HCT116 (cell line): ENCODE measurements around the gene SPRR4. TPM values are rescaled to one million over a fixed set of nuclear protein-coding genes. Genes with fewer than 3 reads are reported as not detected.

ENCODE experiments used
- ATAC-seq: fragments of 200-7000 bp; cut with Tn5 transposase; 2 replicates; pipeline ENCODE4 v1.9.1; 2020; ENCODE audit warnings: mild to moderate bottlenecking, moderate library complexity
- BruUV-seq: library from RNA; stranded (reverse); fragments of 400-500 nt; replicated peaks from 2 replicates; lab custom pipeline; 2021; lab: Mats Ljungman, UMichigan
- CTCF ChIA-PET: fragments of 300-600 bp; sonication (Branson Sonifier 250); formaldehyde crosslinking; loops from one replicate; lab custom pipeline; 2021; ENCODE audit warnings: antibody characterized with exemption; lab: Charles Lee
- POLR2A ChIA-PET: fragments of 300-600, 350-600 bp; sonication (Branson Sonifier 250); formaldehyde crosslinking; loops from one replicate; lab custom pipeline; 2021; ENCODE audit warnings: antibody characterized with exemption; lab: Charles Lee
- RAD21 ChIA-PET, 2 experiments: fragments of 300-600 bp; sonication (Branson Sonifier 250); formaldehyde crosslinking; loops; one replicate each; lab custom pipeline; 2023; ENCODE audit warnings: low total read pairs in 2 of 2; ENCODE audit not compliant: uncharacterized antibody in 2 of 2, unreplicated experiment in 2 of 2, low non-redundant PET in 1 of 2; lab: Charles Lee
- DNase-seq: peaks from one replicate; pipeline ENCODE4 v3.0.0-alpha.2; 2010; ENCODE audit warnings: low read depth, low spot score
- H2AFZ ChIP-seq: fragments of 200-600 bp; shearing (Covaris generic), sonication (generic); 2 replicates; pipeline ENCODE4 v1.6.1; 2017; ENCODE audit warnings: low read depth, mixed run types, mixed read lengths, antibody characterized with exemption, low read length; ENCODE audit not compliant: poor library complexity, severe bottlenecking
- H3K27ac ChIP-seq: 2 replicates; pipeline ENCODE4 v1.5.1; 2012; ENCODE audit warnings: low read depth, low read length
- H3K27me3 ChIP-seq: fragments of 200-600 bp; sonication (generic); 2 replicates; pipeline ENCODE4 v1.6.1; 2016; ENCODE audit warnings: mixed run types, low read length, mixed read lengths; ENCODE audit not compliant: insufficient read depth
- H3K36me3 ChIP-seq, 2 experiments: fragments of 200-500 bp in 1 of 2; fragments of 200-600 bp in 1 of 2; sonication (Bioruptor generic) in 1 of 2; sonication (generic) in 1 of 2; 2 replicates each; pipeline versions ENCODE4 v1.5.1 to v1.6.1; 2014 to 2016; ENCODE audit warnings: low read length in 2 of 2, inconsistent platforms in 1 of 2, mixed read lengths in 1 of 2, mixed run types in 1 of 2; ENCODE audit not compliant: insufficient read depth in 2 of 2, control insufficient read depth in 1 of 2
- H3K4me1 ChIP-seq, 2 experiments: fragments of 200-600 bp in 1 of 2; sonication (generic) in 1 of 2; 2 replicates each; pipeline versions ENCODE4 v1.5.1 to v1.6.1; 2012 to 2017; ENCODE audit warnings: low read length in 2 of 2, inconsistent platforms in 1 of 2, mild to moderate bottlenecking in 1 of 2, mixed read lengths in 1 of 2, mixed run types in 1 of 2, moderate library complexity in 1 of 2; ENCODE audit not compliant: insufficient read depth in 2 of 2, control insufficient read depth in 1 of 2
- H3K4me2 ChIP-seq: fragments of 200-600 bp; sonication (generic); 2 replicates; pipeline ENCODE4 v1.6.1; 2017; ENCODE audit warnings: mixed run types, low read length, mixed read lengths
- H3K4me3 ChIP-seq, 2 experiments: fragments of 200-600 bp in 1 of 2; sonication (generic) in 1 of 2; replicated peaks in 1 of 2; 2 replicates each; pipeline ENCODE4 v1.5.1; 2011 to 2016; ENCODE audit warnings: low read length in 2 of 2, control low read depth in 1 of 2, low read depth in 1 of 2, mild to moderate bottlenecking in 1 of 2, mixed read lengths in 1 of 2, mixed run types in 1 of 2
- H3K79me2 ChIP-seq: fragments of 200-600 bp; sonication (generic); 2 replicates; pipeline ENCODE4 v1.6.1; 2017; ENCODE audit warnings: mild to moderate bottlenecking, mixed run types, low read length, moderate library complexity, mixed read lengths; ENCODE audit not compliant: insufficient read depth
- H3K9ac ChIP-seq: fragments of 200-600 bp; sonication (generic); 2 replicates; pipeline ENCODE4 v1.6.1; 2016; ENCODE audit warnings: low read length, mixed read lengths
- H3K9me2 ChIP-seq: fragments of 200-600 bp; sonication (generic), shearing (Covaris generic); 2 replicates; pipeline ENCODE4 v1.6.1; 2017; ENCODE audit warnings: mixed run types, mild to moderate bottlenecking, moderate library complexity; ENCODE audit not compliant: insufficient read depth
- H3K9me3 ChIP-seq, 2 experiments: fragments of 200-500 bp in 1 of 2; fragments of 200-600 bp in 1 of 2; sonication (Bioruptor generic) in 1 of 2; sonication (generic) in 1 of 2; 2 replicates each; pipeline ENCODE4 v1.6.1; 2014 to 2017; ENCODE audit warnings: low read length in 2 of 2, mixed read lengths in 2 of 2, inconsistent platforms in 1 of 2, low read depth in 1 of 2, mild to moderate bottlenecking in 1 of 2, mixed run types in 1 of 2, moderate library complexity in 1 of 2; ENCODE audit not compliant: control insufficient read depth in 1 of 2, insufficient read depth in 1 of 2
- H4K20me1 ChIP-seq: fragments of 200-600 bp; sonication (generic), shearing (Covaris generic); 2 replicates; pipeline ENCODE4 v1.6.1; 2017; ENCODE audit warnings: mixed run types, mild to moderate bottlenecking, moderate library complexity; ENCODE audit not compliant: insufficient read depth
- CBX3 ChIP-seq: IDR thresholded peaks from 2 replicates; pipeline ENCODE4 v1.6.1; 2012; ENCODE audit warnings: low read depth
- EGR1 ChIP-seq: IDR thresholded peaks from 2 replicates; pipeline ENCODE4 v1.6.1; 2012; ENCODE audit warnings: low read depth
- ELF1 ChIP-seq: IDR thresholded peaks from 2 replicates; pipeline ENCODE4 v1.6.1; 2012; ENCODE audit warnings: low read depth, borderline replicate concordance
- EZH2 ChIP-seq: fragments of 200-600 bp; sonication (generic); IDR thresholded peaks from 2 replicates; pipeline ENCODE4 v1.6.1; 2017; ENCODE audit warnings: antibody characterized with exemption, mixed run types
- EZH2phosphoT487 ChIP-seq: fragments of 200-600 bp; IDR thresholded peaks from 2 replicates; pipeline ENCODE4 v1.6.1; 2018; ENCODE audit warnings: antibody characterized with exemption, borderline replicate concordance
- FOSL1 ChIP-seq: IDR thresholded peaks from 2 replicates; pipeline ENCODE4 v1.6.1; 2012; ENCODE audit warnings: low read depth
- JUND ChIP-seq: IDR thresholded peaks from 2 replicates; pipeline ENCODE4 v1.6.1; 2012
- SIN3A ChIP-seq: IDR thresholded peaks from 2 replicates; pipeline ENCODE4 v1.6.1; 2012; ENCODE audit warnings: low read depth
- SP1 ChIP-seq: IDR thresholded peaks from 2 replicates; pipeline ENCODE4 v1.6.1; 2012; ENCODE audit warnings: low read depth
- SRF ChIP-seq: IDR thresholded peaks from 2 replicates; pipeline ENCODE4 v1.6.1; 2012; ENCODE audit warnings: low read depth
- TCF7L2 ChIP-seq: IDR thresholded peaks from 2 replicates; pipeline ENCODE4 v1.7.0; 2011; ENCODE audit warnings: borderline replicate concordance, inconsistent platforms; ENCODE audit not compliant: insufficient read depth, insufficient read length; ENCODE audit errors: extremely low read depth
- ZNF274 ChIP-seq: fragments of 200-500 bp; sonication (Bioruptor generic); IDR thresholded peaks from 2 replicates; pipeline ENCODE4 v1.6.1; 2014; ENCODE audit warnings: mild to moderate bottlenecking, low read depth, low read length, inconsistent platforms
- intact Hi-C: fragments of 100-400 bp; cut with micrococcal nuclease; formaldehyde crosslinking; loops from 2 replicates; pipeline ENCODE4 v1.10.0; 2022
- total RNA-seq: library from RNA; stranded (reverse); gene quantifications from one replicate; pipeline ENCODE4 v1.2.1, GENCODE V29; 2021; ENCODE audit not compliant: unreplicated experiment
- TF ChIP-seq, protein P1 (sequence below), 3 experiments: fragments of 200-600 bp in 1 of 3; sonication (generic) in 1 of 3; IDR thresholded peaks in 2 of 3; conservative IDR thresholded peaks in 1 of 3; 2 replicates each; pipeline ENCODE4 v1.5.1; 2012 to 2017; ENCODE audit warnings: low read depth in 2 of 3, low read length in 2 of 3, antibody characterized with exemption in 1 of 3, borderline replicate concordance in 1 of 3, control low read depth in 1 of 3, mild to moderate bottlenecking in 1 of 3, mixed read lengths in 1 of 3, mixed run types in 1 of 3, moderate library complexity in 1 of 3; ENCODE audit not compliant: insufficient read depth in 1 of 3

Gene SPRR4
- total RNA-seq, 1 experiment from 2014 or later: not detected

DNA sequence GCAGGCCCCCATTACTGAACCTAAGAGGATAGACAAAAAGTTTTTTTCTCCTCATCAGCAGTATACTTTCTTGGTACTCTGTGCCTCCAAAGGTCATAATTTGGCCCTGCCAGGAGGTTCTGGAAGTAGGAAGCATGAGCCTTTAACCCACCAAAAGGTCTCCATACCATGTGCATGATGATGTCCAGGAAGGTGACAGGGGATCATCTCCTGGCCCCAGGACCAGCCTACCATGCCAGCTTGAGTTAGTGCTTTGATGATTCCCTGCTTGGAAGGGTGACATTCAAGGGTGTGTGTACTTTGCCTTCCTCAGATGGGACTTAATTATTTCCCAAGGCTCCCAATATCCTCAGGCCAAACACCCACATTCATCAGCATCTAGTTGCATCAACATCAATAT lies 7.2 kb downstream of the SPRR4 start:
- Histone ChIP-seq H2AFZ (no peak overlapping the region), H3K4me1 (no peaks in the 10 kb centered on the region), H3K36me3 (no peaks in the 10 kb centered on the region), H4K20me1 (no peaks in the 10 kb centered on the region), H3K9ac (no peak overlapping the region), H3K27me3 (peaks cover 40% of the 10 kb centered on the region), H3K27ac (no peak overlapping the region), H3K79me2 (no peaks in the 10 kb centered on the region), H3K4me3 (no peak overlapping the region), H3K9me3 (no peaks in the 10 kb centered on the region), H3K9me2 (no peaks in the 10 kb centered on the region), H3K4me2 (no peak overlapping the region)
- intact Hi-C loops: no loop called here
- CTCF ChIA-PET: no interaction called here
- no TSS peak for BruUV-seq
- POLR2A ChIA-PET: no interaction called here
- TF ChIP-seq TCF7L2 (no peak), EGR1 (no peak), ELF1 (no peak), CBX3 (no peak), SIN3A (no peak), ZNF274 (no peak), SP1 (no peak), EZH2phosphoT487 (no peak)
- TF ChIP-seq, protein P1, sequence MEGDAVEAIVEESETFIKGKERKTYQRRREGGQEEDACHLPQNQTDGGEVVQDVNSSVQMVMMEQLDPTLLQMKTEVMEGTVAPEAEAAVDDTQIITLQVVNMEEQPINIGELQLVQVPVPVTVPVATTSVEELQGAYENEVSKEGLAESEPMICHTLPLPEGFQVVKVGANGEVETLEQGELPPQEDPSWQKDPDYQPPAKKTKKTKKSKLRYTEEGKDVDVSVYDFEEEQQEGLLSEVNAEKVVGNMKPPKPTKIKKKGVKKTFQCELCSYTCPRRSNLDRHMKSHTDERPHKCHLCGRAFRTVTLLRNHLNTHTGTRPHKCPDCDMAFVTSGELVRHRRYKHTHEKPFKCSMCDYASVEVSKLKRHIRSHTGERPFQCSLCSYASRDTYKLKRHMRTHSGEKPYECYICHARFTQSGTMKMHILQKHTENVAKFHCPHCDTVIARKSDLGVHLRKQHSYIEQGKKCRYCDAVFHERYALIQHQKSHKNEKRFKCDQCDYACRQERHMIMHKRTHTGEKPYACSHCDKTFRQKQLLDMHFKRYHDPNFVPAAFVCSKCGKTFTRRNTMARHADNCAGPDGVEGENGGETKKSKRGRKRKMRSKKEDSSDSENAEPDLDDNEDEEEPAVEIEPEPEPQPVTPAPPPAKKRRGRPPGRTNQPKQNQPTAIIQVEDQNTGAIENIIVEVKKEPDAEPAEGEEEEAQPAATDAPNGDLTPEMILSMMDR (IDR thresholded peaks at IDR 0.05 in 2 of 3, conservative IDR thresholded peaks at IDR 0.05 in 1 of 3; ENCODE audit: borderline replicate concordance in 1 of 3, insufficient read depth in 1 of 3, low read depth in 2 of 3, low read length in 2 of 3): no peak
- no peak for ATAC-seq
- RAD21 ChIA-PET: no interaction called here
- no peak for DNase-seq

DNA sequence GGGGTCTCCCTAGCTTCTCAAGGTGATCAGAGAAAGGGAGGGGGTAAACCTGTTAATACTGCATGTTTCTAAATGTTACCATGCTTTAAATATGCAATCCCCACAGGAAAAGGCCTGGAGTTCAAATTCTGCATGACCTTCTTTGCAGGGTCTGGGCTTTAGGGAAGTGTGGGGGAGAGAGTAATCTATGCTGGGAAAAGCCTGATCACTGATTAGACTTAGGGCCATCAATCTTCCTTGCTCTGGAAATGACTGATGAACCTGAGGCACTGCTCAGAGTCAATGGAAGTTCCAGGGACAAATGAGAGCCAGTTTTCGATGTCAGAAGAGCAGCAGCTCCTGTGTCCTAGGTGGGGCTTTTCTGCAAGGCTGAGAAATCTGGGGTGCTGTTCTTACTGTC lies 10.2 kb downstream of the SPRR4 start:
- DNase-seq (no peak), ATAC-seq (no peak)
- H3K27me3 ChIP-seq: peaks cover 46% of the 10 kb centered on the region
- no peaks in the 10 kb centered on the region for H4K20me1 ChIP-seq
- no peak overlapping the region for H3K4me3 ChIP-seq
- no peaks in the 10 kb centered on the region for H3K9me2 ChIP-seq
- no peak overlapping the region for H3K4me2 ChIP-seq
- TF ChIP-seq, protein P1 (IDR thresholded peaks at IDR 0.05 in 2 of 3, conservative IDR thresholded peaks at IDR 0.05 in 1 of 3; ENCODE audit: borderline replicate concordance in 1 of 3, insufficient read depth in 1 of 3, low read depth in 2 of 3, low read length in 2 of 3): no peak
- TF ChIP-seq EZH2phosphoT487 (no peak), EGR1 (no peak), SRF (no peak), ELF1 (no peak), FOSL1 (no peak), EZH2 (no peak), SIN3A (no peak), JUND (no peak)
- intact Hi-C loops: no loop called here
- H3K79me2 ChIP-seq: no peaks in the 10 kb centered on the region
- H3K9ac ChIP-seq: no peak overlapping the region
- ChIA-PET RAD21 (no interaction called here), CTCF (no interaction called here), POLR2A (no interaction called here)
- no peak overlapping the region for H3K27ac ChIP-seq
- H3K36me3 ChIP-seq: no peaks in the 10 kb centered on the region
- no peak overlapping the region for H2AFZ ChIP-seq
- no peaks in the 10 kb centered on the region for H3K4me1 ChIP-seq
- no peaks in the 10 kb centered on the region for H3K9me3 ChIP-seq
- BruUV-seq: no TSS peak
